ENCODE measurements around the gene KCNAB1. TPM values are rescaled to one million over a fixed set of nuclear protein-coding genes. Genes with fewer than 3 reads are reported as not detected.

The KCNAB1 gene
- total and polyA plus RNA-seq, 2 of the 8 experiments (the other 6 are each of a cell fraction or from before 2014, with no cell fraction given): 0.51 to 2.3 TPM

DNA sequence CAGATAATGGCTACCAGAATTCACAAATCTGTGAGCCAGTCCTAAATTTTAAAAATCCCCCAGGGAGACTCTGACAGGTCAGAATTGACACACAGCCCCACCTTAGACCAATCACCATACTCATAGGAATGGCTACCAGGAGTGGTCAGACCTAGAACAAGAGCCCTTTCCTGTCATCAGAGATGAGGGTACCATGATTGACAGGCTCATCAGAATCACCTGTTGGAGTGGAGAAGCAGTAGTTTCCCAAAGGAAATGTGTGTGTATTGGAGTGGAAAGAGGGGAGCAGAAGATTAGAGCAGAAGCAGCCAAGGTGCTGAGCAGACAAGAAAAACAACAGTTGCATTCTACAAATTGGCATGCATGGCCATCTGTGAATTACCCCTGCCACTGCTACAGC, 461.6 kb downstream of the KCNAB1 start (continued):
- TF ChIP-seq, protein P1, sequence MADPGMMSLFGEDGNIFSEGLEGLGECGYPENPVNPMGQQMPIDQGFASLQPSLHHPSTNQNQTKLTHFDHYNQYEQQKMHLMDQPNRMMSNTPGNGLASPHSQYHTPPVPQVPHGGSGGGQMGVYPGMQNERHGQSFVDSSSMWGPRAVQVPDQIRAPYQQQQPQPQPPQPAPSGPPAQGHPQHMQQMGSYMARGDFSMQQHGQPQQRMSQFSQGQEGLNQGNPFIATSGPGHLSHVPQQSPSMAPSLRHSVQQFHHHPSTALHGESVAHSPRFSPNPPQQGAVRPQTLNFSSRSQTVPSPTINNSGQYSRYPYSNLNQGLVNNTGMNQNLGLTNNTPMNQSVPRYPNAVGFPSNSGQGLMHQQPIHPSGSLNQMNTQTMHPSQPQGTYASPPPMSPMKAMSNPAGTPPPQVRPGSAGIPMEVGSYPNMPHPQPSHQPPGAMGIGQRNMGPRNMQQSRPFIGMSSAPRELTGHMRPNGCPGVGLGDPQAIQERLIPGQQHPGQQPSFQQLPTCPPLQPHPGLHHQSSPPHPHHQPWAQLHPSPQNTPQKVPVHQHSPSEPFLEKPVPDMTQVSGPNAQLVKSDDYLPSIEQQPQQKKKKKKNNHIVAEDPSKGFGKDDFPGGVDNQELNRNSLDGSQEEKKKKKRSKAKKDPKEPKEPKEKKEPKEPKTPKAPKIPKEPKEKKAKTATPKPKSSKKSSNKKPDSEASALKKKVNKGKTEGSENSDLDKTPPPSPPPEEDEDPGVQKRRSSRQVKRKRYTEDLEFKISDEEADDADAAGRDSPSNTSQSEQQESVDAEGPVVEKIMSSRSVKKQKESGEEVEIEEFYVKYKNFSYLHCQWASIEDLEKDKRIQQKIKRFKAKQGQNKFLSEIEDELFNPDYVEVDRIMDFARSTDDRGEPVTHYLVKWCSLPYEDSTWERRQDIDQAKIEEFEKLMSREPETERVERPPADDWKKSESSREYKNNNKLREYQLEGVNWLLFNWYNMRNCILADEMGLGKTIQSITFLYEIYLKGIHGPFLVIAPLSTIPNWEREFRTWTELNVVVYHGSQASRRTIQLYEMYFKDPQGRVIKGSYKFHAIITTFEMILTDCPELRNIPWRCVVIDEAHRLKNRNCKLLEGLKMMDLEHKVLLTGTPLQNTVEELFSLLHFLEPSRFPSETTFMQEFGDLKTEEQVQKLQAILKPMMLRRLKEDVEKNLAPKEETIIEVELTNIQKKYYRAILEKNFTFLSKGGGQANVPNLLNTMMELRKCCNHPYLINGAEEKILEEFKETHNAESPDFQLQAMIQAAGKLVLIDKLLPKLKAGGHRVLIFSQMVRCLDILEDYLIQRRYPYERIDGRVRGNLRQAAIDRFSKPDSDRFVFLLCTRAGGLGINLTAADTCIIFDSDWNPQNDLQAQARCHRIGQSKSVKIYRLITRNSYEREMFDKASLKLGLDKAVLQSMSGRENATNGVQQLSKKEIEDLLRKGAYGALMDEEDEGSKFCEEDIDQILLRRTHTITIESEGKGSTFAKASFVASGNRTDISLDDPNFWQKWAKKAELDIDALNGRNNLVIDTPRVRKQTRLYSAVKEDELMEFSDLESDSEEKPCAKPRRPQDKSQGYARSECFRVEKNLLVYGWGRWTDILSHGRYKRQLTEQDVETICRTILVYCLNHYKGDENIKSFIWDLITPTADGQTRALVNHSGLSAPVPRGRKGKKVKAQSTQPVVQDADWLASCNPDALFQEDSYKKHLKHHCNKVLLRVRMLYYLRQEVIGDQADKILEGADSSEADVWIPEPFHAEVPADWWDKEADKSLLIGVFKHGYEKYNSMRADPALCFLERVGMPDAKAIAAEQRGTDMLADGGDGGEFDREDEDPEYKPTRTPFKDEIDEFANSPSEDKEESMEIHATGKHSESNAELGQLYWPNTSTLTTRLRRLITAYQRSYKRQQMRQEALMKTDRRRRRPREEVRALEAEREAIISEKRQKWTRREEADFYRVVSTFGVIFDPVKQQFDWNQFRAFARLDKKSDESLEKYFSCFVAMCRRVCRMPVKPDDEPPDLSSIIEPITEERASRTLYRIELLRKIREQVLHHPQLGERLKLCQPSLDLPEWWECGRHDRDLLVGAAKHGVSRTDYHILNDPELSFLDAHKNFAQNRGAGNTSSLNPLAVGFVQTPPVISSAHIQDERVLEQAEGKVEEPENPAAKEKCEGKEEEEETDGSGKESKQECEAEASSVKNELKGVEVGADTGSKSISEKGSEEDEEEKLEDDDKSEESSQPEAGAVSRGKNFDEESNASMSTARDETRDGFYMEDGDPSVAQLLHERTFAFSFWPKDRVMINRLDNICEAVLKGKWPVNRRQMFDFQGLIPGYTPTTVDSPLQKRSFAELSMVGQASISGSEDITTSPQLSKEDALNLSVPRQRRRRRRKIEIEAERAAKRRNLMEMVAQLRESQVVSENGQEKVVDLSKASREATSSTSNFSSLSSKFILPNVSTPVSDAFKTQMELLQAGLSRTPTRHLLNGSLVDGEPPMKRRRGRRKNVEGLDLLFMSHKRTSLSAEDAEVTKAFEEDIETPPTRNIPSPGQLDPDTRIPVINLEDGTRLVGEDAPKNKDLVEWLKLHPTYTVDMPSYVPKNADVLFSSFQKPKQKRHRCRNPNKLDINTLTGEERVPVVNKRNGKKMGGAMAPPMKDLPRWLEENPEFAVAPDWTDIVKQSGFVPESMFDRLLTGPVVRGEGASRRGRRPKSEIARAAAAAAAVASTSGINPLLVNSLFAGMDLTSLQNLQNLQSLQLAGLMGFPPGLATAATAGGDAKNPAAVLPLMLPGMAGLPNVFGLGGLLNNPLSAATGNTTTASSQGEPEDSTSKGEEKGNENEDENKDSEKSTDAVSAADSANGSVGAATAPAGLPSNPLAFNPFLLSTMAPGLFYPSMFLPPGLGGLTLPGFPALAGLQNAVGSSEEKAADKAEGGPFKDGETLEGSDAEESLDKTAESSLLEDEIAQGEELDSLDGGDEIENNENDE (IDR thresholded peaks at IDR 0.05; ENCODE audit: insufficient replicate concordance, low read length): no peak
- TF ChIP-seq NANOG (IDR thresholded peaks at IDR 0.05; ENCODE audit: insufficient read depth, low read depth, low read length, poor library complexity, severe bottlenecking): no peak
- no peak for TF ChIP-seq SRF (IDR thresholded peaks at IDR 0.05; ENCODE audit: low read depth, low read length)

Data from H1 (cell line).